SK-N-SH (cell line): ENCODE measurements around the gene FRYL. TPM values are rescaled to one million over a fixed set of nuclear protein-coding genes. Genes with fewer than 3 reads are reported as not detected.

Source experiments
- CTCF ChIA-PET: fragments of 300-600, 350-600 bp; formaldehyde crosslinking; extraction: SDS; loops from one replicate; lab custom pipeline; 2021; lab: Yijun Ruan, JAX
- POLR2A ChIA-PET: fragments of 350-600 bp; sonication (Branson Sonifier 250); formaldehyde crosslinking; extraction: SDS; loops from one replicate; lab custom pipeline; 2020; ENCODE audit warnings: antibody characterized with exemption, inconsistent platforms; lab: Yijun Ruan, JAX
- DNase-seq: peaks from one replicate; pipeline ENCODE4 v3.0.0; 2012
- H2AFZ ChIP-seq: fragments of 200-600 bp; sonication (generic); 2 replicates; pipeline ENCODE4 v1.8.1; 2016; ENCODE audit warnings: antibody characterized with exemption, mild to moderate bottlenecking, low read depth
- H3F3A ChIP-seq: fragments of 200-600 bp; sonication (generic); replicated peaks from 2 replicates; pipeline ENCODE3; 2016; ENCODE audit warnings: antibody characterized with exemption, mild to moderate bottlenecking; ENCODE audit not compliant: insufficient read depth
- H3K27ac ChIP-seq, 2 experiments: fragments of 200-500 bp in 1 of 2; fragments of 200-600 bp in 1 of 2; sonication (Bioruptor generic) in 1 of 2; sonication (generic), shearing (Covaris generic) in 1 of 2; 2 replicates each; pipeline versions ENCODE4 v1.5.1 to v1.6.1; 2014 to 2016; ENCODE audit warnings: low read depth in 2 of 2, inconsistent platforms in 1 of 2, low read length in 1 of 2, mild to moderate bottlenecking in 1 of 2, mixed read lengths in 1 of 2
- H3K27me3 ChIP-seq: fragments of 200-600 bp; sonication (generic), shearing (Covaris generic); 2 replicates; pipeline ENCODE4 v1.6.1; 2016; ENCODE audit warnings: mixed run types; ENCODE audit not compliant: insufficient read depth
- H3K36me3 ChIP-seq, 2 experiments: fragments of 200-500 bp in 1 of 2; fragments of 200-600 bp in 1 of 2; sonication (Bioruptor generic) in 1 of 2; sonication (generic) in 1 of 2; replicated peaks in 1 of 2; 2 replicates each; pipeline versions ENCODE3 to v1.5.1; 2014 to 2016; ENCODE audit warnings: low read length in 1 of 2, mild to moderate bottlenecking in 1 of 2; ENCODE audit not compliant: insufficient read depth in 2 of 2, control insufficient read depth in 1 of 2
- H3K4me1 ChIP-seq, 2 experiments: fragments of 200-500 bp in 1 of 2; fragments of 200-600 bp in 1 of 2; sonication (Bioruptor generic) in 1 of 2; sonication (generic), shearing (Covaris generic) in 1 of 2; 2 replicates each; pipeline versions ENCODE4 v1.5.1 to v1.6.1; 2014 to 2016; ENCODE audit warnings: low read depth in 1 of 2, low read length in 1 of 2, mixed run types in 1 of 2; ENCODE audit not compliant: insufficient read depth in 2 of 2, control insufficient read depth in 1 of 2
- H3K4me2 ChIP-seq: fragments of 200-600 bp; sonication (generic), shearing (Covaris generic); 2 replicates; pipeline ENCODE4 v1.6.1; 2017; ENCODE audit warnings: mixed run types
- H3K4me3 ChIP-seq, 2 experiments: fragments of 200-500 bp in 1 of 2; fragments of 200-600 bp in 1 of 2; sonication (Bioruptor generic) in 1 of 2; sonication (generic), shearing (Covaris generic) in 1 of 2; 2 replicates each; pipeline versions ENCODE4 v1.5.1 to v1.8.1; 2014 to 2016; ENCODE audit warnings: low read depth in 2 of 2, inconsistent platforms in 1 of 2, low read length in 1 of 2, mild to moderate bottlenecking in 1 of 2, mixed read lengths in 1 of 2, moderate library complexity in 1 of 2
- H3K79me2 ChIP-seq: fragments of 200-600 bp; sonication (generic); 2 replicates; pipeline ENCODE4 v1.8.1; 2017; ENCODE audit warnings: mild to moderate bottlenecking; ENCODE audit not compliant: insufficient read depth
- H3K9ac ChIP-seq: fragments of 200-600 bp; sonication (generic); 2 replicates; pipeline ENCODE4 v1.6.1; 2017; ENCODE audit warnings: mixed run types
- H3K9me2 ChIP-seq: fragments of 200-600 bp; sonication (generic); 2 replicates; pipeline ENCODE4 v1.6.1; 2017; ENCODE audit warnings: mixed run types
- H3K9me3 ChIP-seq: fragments of 200-600 bp; sonication (generic); 2 replicates; pipeline ENCODE4 v1.6.1; 2017; ENCODE audit warnings: mixed run types, mild to moderate bottlenecking, moderate library complexity
- H4K20me1 ChIP-seq: fragments of 200-600 bp; sonication (generic); 2 replicates; pipeline ENCODE4 v1.6.1; 2017; ENCODE audit warnings: mild to moderate bottlenecking, mixed run types; ENCODE audit not compliant: insufficient read depth
- CHD2 ChIP-seq: fragments of 150-350 bp; IDR thresholded peaks from 2 replicates; pipeline ENCODE4 v1.6.1; 2018; ENCODE audit warnings: low read length; ENCODE audit not compliant: partially characterized antibody
- ELF1 ChIP-seq: IDR thresholded peaks from 2 replicates; pipeline ENCODE4 v1.4.0; 2012
- EP300 ChIP-seq, 2 experiments: IDR thresholded peaks; 2 replicates each; pipeline versions ENCODE4 v1.4.0 to v1.6.1; 2012; ENCODE audit warnings: borderline replicate concordance in 1 of 2, low read depth in 1 of 2, low read length in 1 of 2
- FOSL2 ChIP-seq: IDR thresholded peaks from 2 replicates; pipeline ENCODE4 v1.4.0; 2012; ENCODE audit warnings: low read depth, mild to moderate bottlenecking, moderate library complexity, borderline replicate concordance
- FOXJ3 ChIP-seq: sonication (generic); formaldehyde crosslinking; IDR thresholded peaks from 2 replicates; pipeline ENCODE4 v1.5.1; 2020; ENCODE audit warnings: mild to moderate bottlenecking, missing genetic modification reagents
- GABPA ChIP-seq: IDR thresholded peaks from 2 replicates; pipeline ENCODE4 v1.4.0; 2012; ENCODE audit warnings: low read depth, mild to moderate bottlenecking
- JUND ChIP-seq: IDR thresholded peaks from 2 replicates; pipeline ENCODE4 v1.4.0; 2012
- NFIC ChIP-seq: IDR thresholded peaks from 2 replicates; pipeline ENCODE4 v1.4.0; 2012; ENCODE audit warnings: borderline replicate concordance
- NRF1 ChIP-seq: IDR thresholded peaks from 2 replicates; pipeline ENCODE4 v1.6.1; 2012; ENCODE audit warnings: low read depth, mild to moderate bottlenecking, low read length
- RFX5 ChIP-seq: IDR thresholded peaks from 2 replicates; pipeline ENCODE4 v1.6.1; 2012; ENCODE audit warnings: mild to moderate bottlenecking, improper control_type of control experiment, low read length
- RXRA ChIP-seq: IDR thresholded peaks from 2 replicates; pipeline ENCODE4 v1.4.0; 2012; ENCODE audit warnings: low read depth, mild to moderate bottlenecking, borderline replicate concordance
- SIN3A ChIP-seq: IDR thresholded peaks from 2 replicates; pipeline ENCODE4 v1.6.1; 2012; ENCODE audit warnings: low read depth, mild to moderate bottlenecking, low read length, moderate library complexity, borderline replicate concordance
- SMC3 ChIP-seq: IDR thresholded peaks from 2 replicates; pipeline ENCODE4 v1.6.1; 2012; ENCODE audit warnings: low read depth, low read length, improper control_type of control experiment
- TAF1 ChIP-seq: IDR thresholded peaks from 2 replicates; pipeline ENCODE4 v1.6.1; 2012; ENCODE audit warnings: low read depth, mild to moderate bottlenecking, low read length, moderate library complexity, borderline replicate concordance
- TCF12 ChIP-seq: IDR thresholded peaks from 2 replicates; pipeline ENCODE4 v1.4.0; 2012
- WGBS: methylation state at CpG from one replicate; pipeline ENCODE4 v1.1.6; 2017; ENCODE audit warnings: low lambda C conversion rate; 5-methylcytosine and 5-hydroxymethylcytosine counted together
- polyA plus RNA-seq, 3 experiments: library from polyadenylated mRNA; depleted of rRNA; stranded (reverse); fragments of >200 nt; gene quantifications; 2 replicates each; pipeline ENCODE4 v1.2.3, GENCODE V29; 2012
- TF ChIP-seq, protein P1 (sequence below): IDR thresholded peaks from 2 replicates; pipeline ENCODE4 v1.4.0; 2012; ENCODE audit warnings: low read depth
- TF ChIP-seq, protein P2 (sequence below): fragments of 150-350 bp; IDR thresholded peaks from 2 replicates; pipeline ENCODE4 v1.6.1; 2017; ENCODE audit warnings: antibody characterized with exemption, low read length, low read depth, borderline replicate concordance
- TF ChIP-seq, protein P3 (sequence below): IDR thresholded peaks from 2 replicates; pipeline ENCODE4 v1.6.1; 2012; ENCODE audit warnings: mild to moderate bottlenecking, low read depth, low read length, moderate library complexity

The FRYL gene
- polyA plus RNA-seq, 1 of the 3 experiments (the other 2 are of a cell fraction), result 8.2 TPM

DNA sequence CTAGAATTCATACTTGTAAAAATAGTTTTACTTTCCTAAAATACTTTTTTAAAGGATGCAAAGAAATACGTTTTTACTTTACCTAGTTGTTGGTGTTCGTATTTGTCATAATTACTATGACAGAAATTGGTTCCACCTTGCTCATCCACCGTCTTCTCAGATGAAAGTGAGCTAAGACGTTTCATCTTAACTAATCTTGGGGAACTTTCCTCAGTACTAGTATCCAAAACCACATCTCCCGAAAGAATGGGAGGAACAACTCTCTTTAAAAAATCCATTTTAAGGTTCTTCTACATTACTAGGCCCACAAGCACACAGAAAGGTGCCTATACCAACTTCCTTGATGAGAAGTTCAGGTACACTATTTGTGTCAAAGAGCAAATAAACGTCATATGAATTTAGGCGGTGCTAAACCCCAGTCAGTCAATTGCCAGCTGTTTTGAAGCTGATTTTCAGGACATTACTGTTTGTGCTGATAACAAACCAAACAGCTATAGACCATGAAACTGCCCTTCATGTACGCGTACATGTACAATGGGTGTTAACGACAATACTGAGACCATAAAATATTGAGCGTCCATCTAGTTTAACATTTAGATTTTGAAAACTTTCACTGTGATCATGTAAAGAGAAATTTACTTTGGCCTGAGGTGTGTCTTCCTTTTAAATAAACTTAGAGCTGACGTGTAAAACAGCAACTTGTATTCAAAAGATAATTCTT is 99.1 kb downstream of the FRYL start (continued):
- TF ChIP-seq TCF12, result no peak
- no peak for TF ChIP-seq JUND
- TF ChIP-seq EP300 (IDR thresholded peaks at IDR 0.05; ENCODE audit: borderline replicate concordance in 1 of 2, low read depth in 1 of 2, low read length in 1 of 2), result no peak
- TF ChIP-seq RXRA, result no peak
- TF ChIP-seq CHD2, result no peak
- TF ChIP-seq, all 33 proteins: peak for 0

DNA sequence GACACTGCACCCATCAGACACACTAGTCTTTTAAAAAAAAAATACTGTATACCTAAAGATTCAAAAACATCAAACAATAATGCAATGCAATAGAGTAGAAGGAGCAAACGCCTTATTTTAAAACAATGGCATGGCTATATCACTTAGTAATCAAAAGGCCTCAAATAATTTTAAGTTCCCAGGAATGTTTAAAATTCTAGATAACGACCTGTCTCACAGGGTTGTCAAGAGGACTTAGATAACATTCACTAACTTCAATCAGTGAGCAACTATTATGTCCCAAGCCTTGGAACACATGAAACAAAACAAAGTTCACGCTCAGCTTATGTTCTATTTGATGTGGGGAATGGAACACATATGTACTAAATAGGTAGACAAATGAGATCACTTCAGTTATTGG is 106.5 kb downstream of the FRYL start:
- ChIA-PET POLR2A (no interaction called here), CTCF (no interaction called here)
- H3K9me3 ChIP-seq, result no peaks in the 10 kb centered on the region
- H3K79me2 ChIP-seq, result peaks cover 39% of the 10 kb centered on the region
- H3K36me3 ChIP-seq, result no peaks in the 10 kb centered on the region
- no peaks in the 10 kb centered on the region for H4K20me1 ChIP-seq
- no peak for DNase-seq
- H3K9ac ChIP-seq, result no peak overlapping the region
- H3K27ac ChIP-seq, result no peak overlapping the region
- H3K9me2 ChIP-seq, result no peaks in the 10 kb centered on the region
- no peak overlapping the region for H3K4me2 ChIP-seq
- TF ChIP-seq NFIC, result no peak
- no peak for TF ChIP-seq SMC3
- no peak for TF ChIP-seq FOXJ3
- no peak for TF ChIP-seq NRF1
- TF ChIP-seq TAF1, result no peak
- TF ChIP-seq JUND, result no peak
- TF ChIP-seq EP300 (IDR thresholded peaks at IDR 0.05; ENCODE audit: borderline replicate concordance in 1 of 2, low read depth in 1 of 2, low read length in 1 of 2), result no peak
- TF ChIP-seq, protein P1, sequence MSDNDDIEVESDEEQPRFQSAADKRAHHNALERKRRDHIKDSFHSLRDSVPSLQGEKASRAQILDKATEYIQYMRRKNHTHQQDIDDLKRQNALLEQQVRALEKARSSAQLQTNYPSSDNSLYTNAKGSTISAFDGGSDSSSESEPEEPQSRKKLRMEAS, result no peak
- TF ChIP-seq FOSL2, result no peak
- TF ChIP-seq SIN3A, result no peak
- TF ChIP-seq ELF1, result no peak
- TF ChIP-seq RFX5, result no peak
- TF ChIP-seq, protein P2, sequence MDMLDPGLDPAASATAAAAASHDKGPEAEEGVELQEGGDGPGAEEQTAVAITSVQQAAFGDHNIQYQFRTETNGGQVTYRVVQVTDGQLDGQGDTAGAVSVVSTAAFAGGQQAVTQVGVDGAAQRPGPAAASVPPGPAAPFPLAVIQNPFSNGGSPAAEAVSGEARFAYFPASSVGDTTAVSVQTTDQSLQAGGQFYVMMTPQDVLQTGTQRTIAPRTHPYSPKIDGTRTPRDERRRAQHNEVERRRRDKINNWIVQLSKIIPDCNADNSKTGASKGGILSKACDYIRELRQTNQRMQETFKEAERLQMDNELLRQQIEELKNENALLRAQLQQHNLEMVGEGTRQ, result no peak
- TF ChIP-seq, protein P3, sequence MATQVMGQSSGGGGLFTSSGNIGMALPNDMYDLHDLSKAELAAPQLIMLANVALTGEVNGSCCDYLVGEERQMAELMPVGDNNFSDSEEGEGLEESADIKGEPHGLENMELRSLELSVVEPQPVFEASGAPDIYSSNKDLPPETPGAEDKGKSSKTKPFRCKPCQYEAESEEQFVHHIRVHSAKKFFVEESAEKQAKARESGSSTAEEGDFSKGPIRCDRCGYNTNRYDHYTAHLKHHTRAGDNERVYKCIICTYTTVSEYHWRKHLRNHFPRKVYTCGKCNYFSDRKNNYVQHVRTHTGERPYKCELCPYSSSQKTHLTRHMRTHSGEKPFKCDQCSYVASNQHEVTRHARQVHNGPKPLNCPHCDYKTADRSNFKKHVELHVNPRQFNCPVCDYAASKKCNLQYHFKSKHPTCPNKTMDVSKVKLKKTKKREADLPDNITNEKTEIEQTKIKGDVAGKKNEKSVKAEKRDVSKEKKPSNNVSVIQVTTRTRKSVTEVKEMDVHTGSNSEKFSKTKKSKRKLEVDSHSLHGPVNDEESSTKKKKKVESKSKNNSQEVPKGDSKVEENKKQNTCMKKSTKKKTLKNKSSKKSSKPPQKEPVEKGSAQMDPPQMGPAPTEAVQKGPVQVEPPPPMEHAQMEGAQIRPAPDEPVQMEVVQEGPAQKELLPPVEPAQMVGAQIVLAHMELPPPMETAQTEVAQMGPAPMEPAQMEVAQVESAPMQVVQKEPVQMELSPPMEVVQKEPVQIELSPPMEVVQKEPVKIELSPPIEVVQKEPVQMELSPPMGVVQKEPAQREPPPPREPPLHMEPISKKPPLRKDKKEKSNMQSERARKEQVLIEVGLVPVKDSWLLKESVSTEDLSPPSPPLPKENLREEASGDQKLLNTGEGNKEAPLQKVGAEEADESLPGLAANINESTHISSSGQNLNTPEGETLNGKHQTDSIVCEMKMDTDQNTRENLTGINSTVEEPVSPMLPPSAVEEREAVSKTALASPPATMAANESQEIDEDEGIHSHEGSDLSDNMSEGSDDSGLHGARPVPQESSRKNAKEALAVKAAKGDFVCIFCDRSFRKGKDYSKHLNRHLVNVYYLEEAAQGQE, result no peak
- no peak for TF ChIP-seq GABPA
- TF ChIP-seq, all 33 proteins: peak for 0
- Histone ChIP-seq H3K4me1 (no peaks in the 10 kb centered on the region), H3K27me3 (no peaks in the 10 kb centered on the region), H3F3A (no peaks in the 10 kb centered on the region), H2AFZ (no peak overlapping the region), H3K4me3 (no peak overlapping the region)
- WGBS, result 95% methylated on average over 3 of the region's 3 CpGs
